Liver (tissue), 3 donors: Measurements from ENCODE around the gene BRAP.

ENCODE experiments used
- ATF3 ChIP-seq: IDR thresholded peaks from 2 replicates; pipeline ENCODE4 v1.6.1; 2016; ENCODE audit warnings: antibody characterized with exemption
- CTCF ChIP-seq: fragments of 150-350 bp; IDR thresholded peaks from 2 replicates; pipeline ENCODE4 v1.5.1; 2017; ENCODE audit warnings: improper control_type of control experiment, low read depth, low read length; ENCODE audit not compliant: missing input control
- MAX ChIP-seq: IDR thresholded peaks from 2 replicates; pipeline ENCODE4 v1.6.1; 2016; ENCODE audit warnings: antibody characterized with exemption
- donor health status: healthy.
- donor health status: healthy.

GRCh38 chr12:111664499-111664898 is 21.3 kb downstream of the BRAP start:
- no peak for TF ChIP-seq CTCF
- no peak for TF ChIP-seq MAX
- TF ChIP-seq ATF3, result no peak
